Esophagus muscularis mucosa (tissue), 4 donors: Measurements from ENCODE around the gene SPOP. TPM values are rescaled to one million over a fixed set of nuclear protein-coding genes. Genes with fewer than 3 reads are reported as not detected.

Experiments used
- DNase-seq: peaks from one replicate; pipeline ENCODE4 v3.0.0-alpha.2; 2017; ENCODE audit errors: extremely low spot score
- H3K27ac ChIP-seq, 4 donors: fragments of 200-600 bp; sonication (generic); replicated peaks in 1 of 4; 1 replicate in 3 of 4; 2 replicates in 1 of 4; pipeline ENCODE4 v1.5.1; 2016 to 2019; ENCODE audit warnings: mild to moderate bottlenecking in 1 of 4
- H3K27me3 ChIP-seq, 4 donors: fragments of 200-600 bp; sonication (generic); one replicate each; pipeline versions ENCODE4 v1.5.1 to v1.6.0; 2016 to 2019
- H3K36me3 ChIP-seq, 4 donors: fragments of 200-600 bp; sonication (generic); one replicate each; pipeline ENCODE4 v1.5.1; 2016 to 2019
- H3K4me1 ChIP-seq, 4 donors: fragments of 200-600 bp; sonication (generic); one replicate each; pipeline ENCODE4 v1.5.1; 2016 to 2019
- H3K4me3 ChIP-seq, 4 donors: fragments of 200-600 bp; sonication (generic); 1 replicate in 2 of 4; 2 replicates in 2 of 4; pipeline ENCODE4 v1.5.1; 2016 to 2019; ENCODE audit warnings: mild to moderate bottlenecking in 4 of 4, moderate library complexity in 1 of 4
- H3K9me3 ChIP-seq, 4 donors: fragments of 200-600 bp; sonication (generic); 1 replicate in 3 of 4; 2 replicates in 1 of 4; pipeline ENCODE4 v1.5.1; 2016 to 2019
- CTCF ChIP-seq, 3 experiments: fragments of 200-600 bp in 2 of 3; fragments of 450-650 bp in 1 of 3; sonication (generic) in 2 of 3; IDR thresholded peaks; one replicate each; pipeline ENCODE4 v1.5.1; 2017 to 2019; ENCODE audit warnings: antibody characterized with exemption in 3 of 3, mild to moderate bottlenecking in 2 of 3, moderate library complexity in 1 of 3
- EP300 ChIP-seq: sonication (generic); formaldehyde crosslinking; IDR thresholded peaks from one replicate; pipeline ENCODE4 v1.6.1; 2017; ENCODE audit warnings: antibody characterized with exemption
- POLR2A ChIP-seq: fragments of 450-650 bp; IDR thresholded peaks from one replicate; pipeline ENCODE4 v1.6.1; 2017; ENCODE audit warnings: antibody characterized with exemption, moderate library complexity, mild to moderate bottlenecking, low read depth
- POLR2AphosphoS5 ChIP-seq, 2 donors: sonication (generic); formaldehyde crosslinking; IDR thresholded peaks; one replicate each; pipeline ENCODE4 v1.6.1; 2017; ENCODE audit warnings: antibody characterized with exemption in 2 of 2
- WGBS: methylation state at CpG from one replicate; pipeline ENCODE4 v1.1.5; 2018; 5-methylcytosine and 5-hydroxymethylcytosine counted together
- intact Hi-C: fragments of 100-400 bp; cut with DNase I; formaldehyde crosslinking; loops from one replicate; pipeline ENCODE4 v1.15.1; 2023
- total RNA-seq, 4 donors: library from RNA; depleted of rRNA; stranded (reverse); fragments of >200 nt; gene quantifications; one replicate each; pipeline versions ENCODE4 v1.1.0 to v1.2.1, GENCODE V29; 2016

Gene SPOP
- total RNA-seq, 4 donors from 2014 or later: 156 to 304 (median 185) TPM

- H3K4me1 ChIP-seq: peaks cover 22 to 35% (median 30%) of the 10 kb centered on the region in 4 donors
Measured at GRCh38 chr17:49580055-49580721, 97.7 kb downstream of the SPOP start.

GRCh38 chr17:49579522-49579921 lies 98.4 kb downstream of the SPOP start:
- intact Hi-C loops: loop anchor here (5.0 to 10.0 kb wide), 2 partner anchors 33 to 415 kb away; partner anchors contain the start of gene DLX3
- Histone ChIP-seq H3K27ac (no peak overlapping the region), H3K27me3 (no peaks in the 10 kb centered on the region), H3K4me1 (peaks cover 28 to 42% (median 36%) of the 10 kb centered on the region in 4 donors), H3K9me3 (no peaks in the 10 kb centered on the region), H3K4me3 (no peak overlapping the region), H3K36me3 (peaks cover 0 to 11% (median 0%) of the 10 kb centered on the region in 4 donors)
- TF ChIP-seq CTCF (IDR thresholded peaks at IDR 0.05): no peak
- no peak for TF ChIP-seq POLR2A
- TF ChIP-seq POLR2AphosphoS5 (IDR thresholded peaks at IDR 0.05): no peak
- TF ChIP-seq EP300: no peak
- DNase-seq: no peak
- 90% methylated on average over 2 of the region's 5 CpGs for WGBS

More at GRCh38 chr17:49580055-49580721, 97.7 kb downstream of the SPOP start:
- H3K27ac ChIP-seq: no peak overlapping the region
- no peak overlapping the region for H3K4me3 ChIP-seq
- intact Hi-C loops: no loop called here
- 96% methylated on average over 5 of the region's 21 CpGs for WGBS
- H3K36me3 ChIP-seq: peaks cover 0 to 11% (median 0%) of the 10 kb centered on the region in 4 donors
- TF ChIP-seq EP300: no peak
- no peak for TF ChIP-seq POLR2AphosphoS5 (IDR thresholded peaks at IDR 0.05)
- no peak for TF ChIP-seq POLR2A
- no peak for TF ChIP-seq CTCF (IDR thresholded peaks at IDR 0.05)
- no peak for DNase-seq
- no peaks in the 10 kb centered on the region for H3K27me3 ChIP-seq
- no peaks in the 10 kb centered on the region for H3K9me3 ChIP-seq

GRCh38 chr17:49578952-49579500 lies 98.9 kb downstream of the SPOP start:
- H3K36me3 ChIP-seq: peaks cover 0 to 11% (median 0%) of the 10 kb centered on the region in 4 donors
- 87% methylated on average over 13 of the region's 17 CpGs for WGBS
- H3K4me3 ChIP-seq: no peak overlapping the region
- peaks cover 30 to 46% (median 41%) of the 10 kb centered on the region in 4 donors for H3K4me1 ChIP-seq
- H3K27ac ChIP-seq: no peak overlapping the region
- TF ChIP-seq CTCF (IDR thresholded peaks at IDR 0.05) (no peak), EP300 (no peak), POLR2AphosphoS5 (IDR thresholded peaks at IDR 0.05) (no peak)
- H3K9me3 ChIP-seq: no peaks in the 10 kb centered on the region
- intact Hi-C loops: loop anchor here (5.0 to 10.0 kb wide), 2 partner anchors 33 to 416 kb away; partner anchors contain the start of gene DLX3
- H3K27me3 ChIP-seq: no peaks in the 10 kb centered on the region
- no peak for DNase-seq

- intact Hi-C loops: loop anchor here (5.0 to 10.0 kb wide), 2 partner anchors 34 to 416 kb away; partner anchors contain the start of gene DLX3
- Histone ChIP-seq H3K4me1 (peaks cover 30 to 53% (median 47%) of the 10 kb centered on the region in 4 donors), H3K9me3 (no peaks in the 10 kb centered on the region), H3K4me3 (no peak overlapping the region), H3K27ac (no peak overlapping the region), H3K36me3 (peaks cover 0 to 11% (median 0%) of the 10 kb centered on the region in 4 donors), H3K27me3 (no peaks in the 10 kb centered on the region)
- 94% methylated on average over 12 of the region's 13 CpGs for WGBS
- no peak for TF ChIP-seq EP300
- no peak for TF ChIP-seq CTCF (IDR thresholded peaks at IDR 0.05)
- no peak for TF ChIP-seq POLR2AphosphoS5 (IDR thresholded peaks at IDR 0.05)
- TF ChIP-seq POLR2A: no peak
- no peak for DNase-seq
Measured at GRCh38 chr17:49578414-49578813, 99.5 kb downstream of the SPOP start.
